Keratinocyte (primary cell): ENCODE data around the gene MUC4. TPM values are rescaled to one million over a fixed set of nuclear protein-coding genes. Genes with fewer than 3 reads are reported as not detected.

Experiments
- DNase-seq: peaks from one replicate; pipeline ENCODE4 v3.0.0-alpha.2; 2011; ENCODE audit warnings: low read depth, missing footprints, low spot score
- FAIRE-seq: peaks from 2 replicates; lab custom pipeline; 2011; peaks lifted over from hg19 to GRCh38; lab: Jason Lieb, UNC
- H2AFZ ChIP-seq: 2 replicates; pipeline ENCODE4 v1.6.0; 2012; ENCODE audit warnings: low read length, control low read depth, inconsistent platforms; ENCODE audit not compliant: control insufficient read depth
- H3K27ac ChIP-seq: 2 replicates; pipeline ENCODE4 v1.5.1; 2011; ENCODE audit warnings: low read length; ENCODE audit not compliant: control insufficient read depth, insufficient read depth
- H3K27me3 ChIP-seq: 3 replicates; pipeline ENCODE4 v1.6.0; 2011; ENCODE audit warnings: low read length; ENCODE audit not compliant: control insufficient read depth, insufficient read depth; ENCODE audit errors: extremely low read depth
- H3K36me3 ChIP-seq, 2 experiments: 2 replicates in 1 of 2; 3 replicates in 1 of 2; pipeline ENCODE4 v1.5.1; 2011; ENCODE audit warnings: low read length in 2 of 2, mild to moderate bottlenecking in 1 of 2; ENCODE audit not compliant: control insufficient read depth in 2 of 2, insufficient read depth in 2 of 2; ENCODE audit errors: extremely low read depth in 1 of 2
- H3K4me1 ChIP-seq: 3 replicates; pipeline ENCODE4 v1.5.1; 2011; ENCODE audit warnings: low read length; ENCODE audit not compliant: control insufficient read depth, insufficient read depth; ENCODE audit errors: extremely low read depth
- H3K4me2 ChIP-seq: 3 replicates; pipeline ENCODE4 v1.6.0; 2011; ENCODE audit warnings: low read depth, low read length; ENCODE audit not compliant: control insufficient read depth, insufficient read depth; ENCODE audit errors: extremely low read depth
- H3K4me3 ChIP-seq, 3 experiments: fragments of 200-600 bp in 1 of 3; sonication (generic) in 1 of 3; 2 replicates in 2 of 3; 3 replicates in 1 of 3; pipeline ENCODE4 v1.5.1; 2011 to 2016; ENCODE audit warnings: low read length in 3 of 3, mild to moderate bottlenecking in 3 of 3, control low read depth in 2 of 3, inconsistent platforms in 1 of 3, low read depth in 1 of 3, mixed read lengths in 1 of 3, mixed run types in 1 of 3, moderate library complexity in 1 of 3; ENCODE audit not compliant: control insufficient read depth in 2 of 3, insufficient read depth in 2 of 3; ENCODE audit errors: extremely low read depth in 1 of 3
- H3K79me2 ChIP-seq: 2 replicates; pipeline ENCODE4 v1.6.0; 2012; ENCODE audit warnings: low read length; ENCODE audit not compliant: control insufficient read depth, insufficient read depth
- H3K9ac ChIP-seq: 3 replicates; pipeline ENCODE4 v1.6.0; 2011; ENCODE audit warnings: low read length; ENCODE audit not compliant: control insufficient read depth, insufficient read depth; ENCODE audit errors: extremely low read depth
- H3K9me1 ChIP-seq: 3 replicates; pipeline ENCODE4 v1.6.0; 2011; ENCODE audit warnings: low read length; ENCODE audit not compliant: control insufficient read depth, insufficient read depth; ENCODE audit errors: extremely low read depth
- H3K9me3 ChIP-seq: 2 replicates; pipeline ENCODE4 v1.5.1; 2012; ENCODE audit warnings: low read depth, low read length; ENCODE audit not compliant: control insufficient read depth
- H4K20me1 ChIP-seq: 3 replicates; pipeline ENCODE4 v1.6.0; 2011; ENCODE audit warnings: low read length; ENCODE audit not compliant: control insufficient read depth, insufficient read depth; ENCODE audit errors: extremely low read depth
- CTCF ChIP-seq, 3 experiments: IDR thresholded peaks in 1 of 3; conservative IDR thresholded peaks in 1 of 3; optimal IDR thresholded peaks in 1 of 3; 2 replicates in 2 of 3; 3 replicates in 1 of 3; pipeline versions ENCODE3 to v1.5.1; 2011; ENCODE audit warnings: low read length in 3 of 3, mild to moderate bottlenecking in 3 of 3, moderate library complexity in 2 of 3, control low read depth in 1 of 3, inconsistent platforms in 1 of 3; ENCODE audit not compliant: insufficient read depth in 2 of 3; ENCODE audit errors: extremely low read depth in 1 of 3
- EZH2 ChIP-seq: IDR thresholded peaks from one replicate; pipeline ENCODE4 v1.6.1; 2012; ENCODE audit warnings: inconsistent platforms, mild to moderate bottlenecking, low read length, moderate library complexity
- dilution Hi-C: fragments of 300-500 bp; cut with MboI; formaldehyde crosslinking; loops from one replicate; pipeline ENCODE4 v1.7.0; 2020; ENCODE audit warnings: low sequenced_read_pairs; ENCODE audit not compliant: extremely low pct_ligation_motif_present
- polyA plus RNA-seq, 5 experiments: library from polyadenylated mRNA; depleted of rRNA in 3 of 5; stranded (reverse) in 3 of 5; stranded (forward) in 1 of 5; unstranded in 1 of 5; fragments of >200 nt; gene quantifications; 1 replicate in 1 of 5; 2 replicates in 3 of 5; 3 replicates in 1 of 5; pipeline versions ENCODE4 v1.2.1 to v1.2.3, GENCODE V29; 2011 to 2012; ENCODE audit warnings: missing spikeins in 2 of 5, low read depth in 1 of 5, low replicate concordance in 1 of 5

MUC4 gene
- polyA plus RNA-seq, 1 donor (not counting 4 experiments of a cell fraction or from before 2014, with no cell fraction given) = not detected

- no peak for FAIRE-seq
- no peaks in the 10 kb centered on the region for H4K20me1 ChIP-seq
- H3K4me2 ChIP-seq = no peak overlapping the region
- no peak overlapping the region for H2AFZ ChIP-seq
- dilution Hi-C loops = no loop called here
- H3K4me3 ChIP-seq = no peak overlapping the region
- no peaks in the 10 kb centered on the region for H3K9me1 ChIP-seq
- no peaks in the 10 kb centered on the region for H3K79me2 ChIP-seq
- no peaks in the 10 kb centered on the region for H3K36me3 ChIP-seq
- DNase-seq = no peak
- no peak overlapping the region for H3K9ac ChIP-seq
- no peak for TF ChIP-seq CTCF (optimal IDR thresholded peaks at IDR 0.05 in 1 of 3, IDR thresholded peaks at IDR 0.05 in 1 of 3, conservative IDR thresholded peaks at IDR 0.05 in 1 of 3; ENCODE audit: extremely low read depth in 1 of 3, insufficient read depth in 2 of 3, low read length in 3 of 3)
- no peak for TF ChIP-seq EZH2
- peaks cover 21% of the 10 kb centered on the region for H3K27me3 ChIP-seq
- H3K9me3 ChIP-seq = no peaks in the 10 kb centered on the region
- H3K27ac ChIP-seq = no peak overlapping the region
- H3K4me1 ChIP-seq = peaks cover 7% of the 10 kb centered on the region
Measured at GRCh38 chr3:195718477-195718984, 93.2 kb downstream of the MUC4 start.

- no peak overlapping the region for H3K4me3 ChIP-seq
- no peaks in the 10 kb centered on the region for H3K9me3 ChIP-seq
- H3K27ac ChIP-seq = no peak overlapping the region
- H3K79me2 ChIP-seq = no peaks in the 10 kb centered on the region
- H3K4me1 ChIP-seq = peaks cover 7% of the 10 kb centered on the region
- H2AFZ ChIP-seq = no peak overlapping the region
- H3K9ac ChIP-seq = no peak overlapping the region
- H4K20me1 ChIP-seq = no peaks in the 10 kb centered on the region
- H3K9me1 ChIP-seq = no peaks in the 10 kb centered on the region
- no peak for FAIRE-seq
- dilution Hi-C loops = no loop called here
- no peak for DNase-seq
- no peaks in the 10 kb centered on the region for H3K36me3 ChIP-seq
- TF ChIP-seq CTCF (optimal IDR thresholded peaks at IDR 0.05 in 1 of 3, IDR thresholded peaks at IDR 0.05 in 1 of 3, conservative IDR thresholded peaks at IDR 0.05 in 1 of 3; ENCODE audit: extremely low read depth in 1 of 3, insufficient read depth in 2 of 3, low read length in 3 of 3) (no peak), EZH2 (no peak)
- H3K27me3 ChIP-seq = peaks cover 21% of the 10 kb centered on the region
- H3K4me2 ChIP-seq = no peak overlapping the region
Measured at GRCh38 chr3:195717852-195718476, 93.8 kb downstream of the MUC4 start.
